NOMO-1 treated with DMSO at 0.1 percent for 48 hours (cell line): ENCODE measurements around the gene BRCA2.
"Not testable (repeated sequence)": the region's sequence is repeated elsewhere in the genome, so short reads cannot be mapped to it uniquely, and the experiment has no call there.

Experiments used
- DNase-seq: peaks from one replicate; lab custom pipeline; 2025; ENCODE audit not compliant: unreplicated experiment; lab: John Stamatoyannopoulos, UW

Gene BRCA2

GRCh38 chr13:32309312-32310133 is 5.8 kb upstream of the BRCA2 start:
- peak; percentile 90 for DNase-seq

- peak; percentile 90 for DNase-seq
These were observed 5.1 kb upstream of the BRCA2 start for GRCh38 chr13:32310134-32310706.

DNA sequence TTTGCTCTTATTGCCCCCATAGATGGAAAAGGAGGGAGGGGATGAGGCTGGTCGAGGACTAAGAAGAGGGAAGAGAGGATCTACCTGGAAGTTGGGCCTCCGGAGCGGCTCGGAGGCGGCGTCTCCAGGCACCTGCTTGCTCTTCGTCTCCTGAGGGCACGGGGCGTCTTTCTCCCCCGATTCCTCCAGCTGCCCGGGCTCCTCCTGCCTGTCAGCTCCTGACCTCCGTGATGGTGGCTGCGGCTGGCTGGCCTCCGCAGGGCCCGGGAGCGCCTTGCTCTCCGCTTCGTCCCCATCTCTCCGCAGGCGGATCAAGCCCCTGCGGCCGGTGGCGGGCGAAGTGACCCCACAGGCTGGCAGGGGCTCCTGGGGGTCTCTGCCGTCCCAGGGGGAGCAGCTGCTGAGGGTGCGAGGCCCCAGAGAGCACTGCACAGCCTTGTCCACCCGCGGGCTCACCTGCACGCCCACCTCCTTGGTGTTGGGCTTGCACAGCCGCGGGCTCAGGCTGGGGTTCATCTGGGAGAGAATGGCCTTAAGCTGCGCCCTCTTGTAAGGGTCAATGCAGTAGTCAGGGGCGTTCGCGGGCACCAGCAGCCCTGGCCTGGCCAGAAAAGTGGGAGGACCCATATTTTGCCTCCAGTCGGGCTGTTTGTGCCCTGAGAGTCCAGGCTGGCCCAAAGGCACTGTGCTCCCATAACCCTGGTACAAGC is 4.0 kb upstream of the BRCA2 start:
- no peak for DNase-seq

GRCh38 chr13:32314271-32315237 is 754 bp upstream of the BRCA2 start:
- DNase-seq = peak; percentile 99

- no peak for DNase-seq
These were observed 676 bp downstream of the BRCA2 start for GRCh38 chr13:32316028-32316339.

- DNase-seq = peak; percentile 99
These were observed 1.2 kb downstream of the BRCA2 start for GRCh38 chr13:32316501-32316900.

- DNase-seq = peak; percentile 83
These were observed 2.6 kb downstream of the BRCA2 start for GRCh38 chr13:32317716-32318465.

DNA sequence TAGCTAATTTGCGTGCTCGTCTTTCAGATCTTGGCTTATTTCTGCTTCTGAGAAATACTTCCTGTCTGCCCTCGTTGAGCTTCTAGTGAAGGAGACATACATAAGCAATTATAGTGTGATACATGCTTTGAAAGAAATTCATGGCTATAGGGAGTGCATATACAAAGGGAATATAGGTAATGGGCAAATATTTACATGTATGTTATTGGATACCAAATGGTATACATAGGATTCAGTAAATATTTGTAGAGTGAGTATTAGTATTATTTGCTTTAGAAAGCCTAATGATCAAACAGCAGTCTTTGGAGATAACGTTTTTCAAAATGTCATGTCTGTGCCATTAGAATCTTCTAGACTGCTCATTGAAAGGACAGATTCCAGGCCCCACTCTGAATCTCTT is 5.2 kb downstream of the BRCA2 start:
- DNase-seq = no peak

GRCh38 chr13:32323912-32324311 is 8.6 kb downstream of the BRCA2 start:
- no peak for DNase-seq

- DNase-seq = no peak
These were observed 15.1 kb downstream of the BRCA2 start for GRCh38 chr13:32330441-32330840.

- DNase-seq = peak; percentile 78
These were observed 19.4 kb downstream of the BRCA2 start for GRCh38 chr13:32334671-32335070.

DNA sequence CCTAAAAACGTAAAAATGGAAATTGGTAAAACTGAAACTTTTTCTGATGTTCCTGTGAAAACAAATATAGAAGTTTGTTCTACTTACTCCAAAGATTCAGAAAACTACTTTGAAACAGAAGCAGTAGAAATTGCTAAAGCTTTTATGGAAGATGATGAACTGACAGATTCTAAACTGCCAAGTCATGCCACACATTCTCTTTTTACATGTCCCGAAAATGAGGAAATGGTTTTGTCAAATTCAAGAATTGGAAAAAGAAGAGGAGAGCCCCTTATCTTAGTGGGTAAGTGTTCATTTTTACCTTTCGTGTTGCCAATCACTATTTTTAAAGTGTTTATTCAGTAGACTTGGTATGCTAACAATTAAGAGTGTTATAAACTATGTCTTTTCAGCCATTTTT is 25.6 kb downstream of the BRCA2 start:
- DNase-seq = peak; percentile 84

- no peak for DNase-seq
These were observed 32.3 kb downstream of the BRCA2 start for GRCh38 chr13:32347651-32348050.

- not testable (repeated sequence) for DNase-seq
These were observed 35.6 kb downstream of the BRCA2 start for GRCh38 chr13:32350839-32351441.

GRCh38 chr13:32354040-32354439 is 38.7 kb downstream of the BRCA2 start:
- DNase-seq = peak; percentile 15

DNA sequence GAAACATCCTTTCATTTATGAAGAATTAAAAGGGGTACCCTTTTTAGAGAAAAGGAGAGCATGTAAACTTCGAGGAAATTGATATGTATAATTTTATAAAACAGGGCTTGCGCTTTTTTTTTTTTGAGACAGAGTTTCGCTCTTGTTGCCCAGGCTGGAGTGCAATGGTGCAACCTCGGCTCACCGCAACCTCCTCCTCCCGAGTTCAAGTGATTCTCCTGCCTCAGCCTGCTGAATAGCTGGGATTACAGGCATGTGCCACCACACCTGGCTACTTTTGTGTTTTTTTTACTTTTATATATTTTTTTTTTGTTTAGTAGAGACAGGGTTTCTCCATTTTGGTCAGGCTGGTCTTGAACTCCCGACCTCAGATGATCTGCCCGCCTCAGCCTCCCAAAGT is 40.6 kb downstream of the BRCA2 start:
- not testable (repeated sequence) for DNase-seq

GRCh38 chr13:32362574-32362973 is 47.3 kb downstream of the BRCA2 start:
- peak; percentile 70 for DNase-seq

- no peak for DNase-seq
These were observed 55.5 kb downstream of the BRCA2 start for GRCh38 chr13:32370805-32371204.

DNA sequence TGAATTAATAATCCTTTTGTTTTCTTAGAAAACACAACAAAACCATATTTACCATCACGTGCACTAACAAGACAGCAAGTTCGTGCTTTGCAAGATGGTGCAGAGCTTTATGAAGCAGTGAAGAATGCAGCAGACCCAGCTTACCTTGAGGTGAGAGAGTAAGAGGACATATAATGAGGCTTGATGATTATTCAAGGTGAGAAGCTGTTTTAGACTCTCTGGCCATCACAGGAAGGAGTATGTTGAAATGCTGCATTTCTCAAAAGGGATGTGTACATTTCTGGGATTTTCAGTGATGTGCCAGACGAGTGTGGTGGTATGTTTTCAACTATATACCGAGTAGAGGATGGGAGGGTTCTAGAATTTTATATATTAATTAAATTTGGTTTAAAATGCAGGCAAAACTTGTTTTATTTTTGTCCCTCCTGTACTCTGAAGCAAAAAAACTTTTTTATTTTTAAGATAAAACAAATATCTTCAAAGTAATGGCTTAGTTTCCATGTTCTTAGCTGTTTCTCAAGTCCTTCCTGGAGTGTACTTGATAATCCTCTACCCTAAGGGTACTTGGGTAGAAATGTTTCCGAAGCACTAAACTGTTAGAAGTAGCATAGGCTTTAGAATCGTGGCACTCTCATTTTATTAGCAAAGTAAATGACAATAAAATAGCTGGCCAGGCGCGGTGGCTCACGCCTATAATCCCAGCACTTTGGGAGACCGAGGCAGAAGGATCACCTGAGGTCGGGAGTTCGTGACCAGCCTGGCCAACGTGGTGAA is 61.5 kb downstream of the BRCA2 start:
- DNase-seq = no peak
